ENCODE results near the gene SMC4.

- TF ChIP-seq CTCF (conservative IDR thresholded peaks at IDR 0.05; ENCODE audit: low read depth, low read length): no peak
- no peak for TF ChIP-seq EZH2 (IDR thresholded peaks at IDR 0.05; ENCODE audit: low read length, unreplicated experiment)
These were observed 28.2 kb upstream of the SMC4 start for GRCh38 chr3:160370987-160371857.
